ENCODE measurements around the gene NAT10. TPM values are rescaled to one million over a fixed set of nuclear protein-coding genes. Genes with fewer than 3 reads are reported as not detected.

Gene NAT10
- total RNA-seq, 1 donor from 2014 or later: 32.2 TPM

DNA sequence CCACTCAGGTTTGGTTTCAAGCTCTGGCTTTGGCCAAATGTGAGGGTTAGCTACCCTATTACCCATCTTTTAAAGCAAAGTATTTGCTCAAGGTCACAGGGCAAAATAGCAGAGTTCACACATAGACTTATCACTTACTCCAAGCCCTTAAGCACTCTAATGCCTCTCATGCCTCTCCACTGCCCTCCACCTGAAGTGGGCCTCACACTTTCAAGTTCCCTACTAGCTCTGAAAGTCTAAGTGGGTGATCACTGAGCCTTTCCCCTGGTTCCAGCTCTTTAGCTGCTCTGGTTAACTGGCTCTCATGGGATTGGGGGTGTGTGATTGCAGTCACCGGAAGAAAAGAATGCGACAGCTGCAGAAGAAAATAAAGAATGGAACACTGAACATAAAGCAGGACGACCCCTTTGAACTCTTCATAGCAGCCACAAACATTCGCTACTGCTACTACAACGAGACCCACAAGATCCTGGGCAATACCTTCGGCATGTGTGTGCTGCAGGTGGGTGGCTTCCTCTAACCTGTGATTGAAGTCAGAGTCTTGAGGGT is 6.4 kb downstream of the NAT10 start:
- H3K4me3 ChIP-seq (ENCODE audit: insufficient read depth, low read depth, low read length): no peak overlapping the region
- Mint-ChIP-seq H3K9me3 (ENCODE audit: unreplicated experiment) (no peaks in the 10 kb centered on the region), H3K36me3 (ENCODE audit: low read depth, unreplicated experiment) (peaks cover 24% of the 10 kb centered on the region), H3K27me3 (ENCODE audit: low read depth, unreplicated experiment) (no peaks in the 10 kb centered on the region), H3K27ac (ENCODE audit: unreplicated experiment) (no peak overlapping the region), H3K4me3 (ENCODE audit: unreplicated experiment) (no peak overlapping the region), H3K4me1 (ENCODE audit: low read depth, unreplicated experiment) (peaks cover 3% of the 10 kb centered on the region)
- no peak overlapping the region for H3K27ac ChIP-seq (ENCODE audit: low read depth, low read length)
- H3K4me2 ChIP-seq (ENCODE audit: low read length): no peak overlapping the region
- no peak overlapping the region for H3K9ac ChIP-seq (ENCODE audit: low read length)
- peaks cover 59% of the 10 kb centered on the region for H3K36me3 ChIP-seq (ENCODE audit: insufficient read depth, low read length)
- H3K9me3 ChIP-seq (ENCODE audit: insufficient read depth, low read depth, low read length): no peaks in the 10 kb centered on the region
- no peaks in the 10 kb centered on the region for H3K27me3 ChIP-seq (ENCODE audit: insufficient read depth, low read length)
- no peak for TF ChIP-seq EZH2 (IDR thresholded peaks at IDR 0.05; ENCODE audit: insufficient read depth, low read length)
- TF ChIP-seq, protein P1, sequence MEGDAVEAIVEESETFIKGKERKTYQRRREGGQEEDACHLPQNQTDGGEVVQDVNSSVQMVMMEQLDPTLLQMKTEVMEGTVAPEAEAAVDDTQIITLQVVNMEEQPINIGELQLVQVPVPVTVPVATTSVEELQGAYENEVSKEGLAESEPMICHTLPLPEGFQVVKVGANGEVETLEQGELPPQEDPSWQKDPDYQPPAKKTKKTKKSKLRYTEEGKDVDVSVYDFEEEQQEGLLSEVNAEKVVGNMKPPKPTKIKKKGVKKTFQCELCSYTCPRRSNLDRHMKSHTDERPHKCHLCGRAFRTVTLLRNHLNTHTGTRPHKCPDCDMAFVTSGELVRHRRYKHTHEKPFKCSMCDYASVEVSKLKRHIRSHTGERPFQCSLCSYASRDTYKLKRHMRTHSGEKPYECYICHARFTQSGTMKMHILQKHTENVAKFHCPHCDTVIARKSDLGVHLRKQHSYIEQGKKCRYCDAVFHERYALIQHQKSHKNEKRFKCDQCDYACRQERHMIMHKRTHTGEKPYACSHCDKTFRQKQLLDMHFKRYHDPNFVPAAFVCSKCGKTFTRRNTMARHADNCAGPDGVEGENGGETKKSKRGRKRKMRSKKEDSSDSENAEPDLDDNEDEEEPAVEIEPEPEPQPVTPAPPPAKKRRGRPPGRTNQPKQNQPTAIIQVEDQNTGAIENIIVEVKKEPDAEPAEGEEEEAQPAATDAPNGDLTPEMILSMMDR (IDR thresholded peaks at IDR 0.05; ENCODE audit: insufficient read depth, low read depth, low read length): no peak
- peaks cover 5% of the 10 kb centered on the region for H3K4me1 ChIP-seq (ENCODE audit: insufficient read depth, low read length)
- FAIRE-seq (no peak), DNase-seq (ENCODE audit: low read depth) (no peak)
- peaks cover 11% of the 10 kb centered on the region for H4K20me1 ChIP-seq (ENCODE audit: insufficient read depth, low read length)
- H2AFZ ChIP-seq (ENCODE audit: low read depth, low read length): no peak overlapping the region
- H3K79me2 ChIP-seq (ENCODE audit: insufficient read depth, low read length): peaks cover 36% of the 10 kb centered on the region

DNA sequence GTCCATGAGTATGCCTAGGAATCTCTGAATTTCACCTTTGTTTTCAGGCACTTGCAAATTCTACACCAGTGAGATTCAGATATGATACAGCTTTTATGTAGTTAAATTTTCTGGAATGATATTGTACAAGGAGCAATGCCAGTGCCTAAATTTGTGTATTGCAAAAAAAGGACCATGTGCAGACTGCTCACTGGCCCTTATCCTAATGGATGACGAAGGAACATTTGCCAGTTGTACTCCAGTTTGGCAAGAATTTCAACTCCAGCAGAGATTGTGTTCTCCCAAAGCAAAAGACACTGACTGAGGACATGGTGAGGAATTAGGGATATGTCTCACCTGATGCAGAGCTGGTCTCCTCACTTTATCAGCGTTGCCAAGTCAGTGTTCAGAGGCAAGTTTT is 8.6 kb downstream of the NAT10 start:
- H3K4me3 Mint-ChIP-seq (ENCODE audit: unreplicated experiment): no peak overlapping the region
- H3K9me3 Mint-ChIP-seq (ENCODE audit: unreplicated experiment): no peaks in the 10 kb centered on the region
- H3K36me3 ChIP-seq (ENCODE audit: insufficient read depth, low read length): peaks cover 75% of the 10 kb centered on the region
- no peaks in the 10 kb centered on the region for H3K27me3 Mint-ChIP-seq (ENCODE audit: low read depth, unreplicated experiment)
- peak; percentile 41 for FAIRE-seq
- H3K27me3 ChIP-seq (ENCODE audit: insufficient read depth, low read length): no peaks in the 10 kb centered on the region
- DNase-seq (ENCODE audit: low read depth): no peak
- H3K9me3 ChIP-seq (ENCODE audit: insufficient read depth, low read depth, low read length): no peaks in the 10 kb centered on the region
- H3K36me3 Mint-ChIP-seq (ENCODE audit: low read depth, unreplicated experiment): peaks cover 26% of the 10 kb centered on the region
- TF ChIP-seq, protein P1 (IDR thresholded peaks at IDR 0.05; ENCODE audit: insufficient read depth, low read depth, low read length): no peak
- no peak for TF ChIP-seq EZH2 (IDR thresholded peaks at IDR 0.05; ENCODE audit: insufficient read depth, low read length)
- H3K4me2 ChIP-seq (ENCODE audit: low read length): no peak overlapping the region
- peaks cover 17% of the 10 kb centered on the region for H4K20me1 ChIP-seq (ENCODE audit: insufficient read depth, low read length)
- H3K9ac ChIP-seq (ENCODE audit: low read length): no peak overlapping the region
- no peak overlapping the region for H3K27ac ChIP-seq (ENCODE audit: low read depth, low read length)
- no peaks in the 10 kb centered on the region for H3K4me1 ChIP-seq (ENCODE audit: insufficient read depth, low read length)
- no peak overlapping the region for H2AFZ ChIP-seq (ENCODE audit: low read depth, low read length)
- H3K4me1 Mint-ChIP-seq (ENCODE audit: low read depth, unreplicated experiment): peaks cover 3% of the 10 kb centered on the region
- no peak overlapping the region for H3K27ac Mint-ChIP-seq (ENCODE audit: unreplicated experiment)
- no peak overlapping the region for H3K4me3 ChIP-seq (ENCODE audit: insufficient read depth, low read depth, low read length)
- peaks cover 14% of the 10 kb centered on the region for H3K79me2 ChIP-seq (ENCODE audit: insufficient read depth, low read length)

DNA sequence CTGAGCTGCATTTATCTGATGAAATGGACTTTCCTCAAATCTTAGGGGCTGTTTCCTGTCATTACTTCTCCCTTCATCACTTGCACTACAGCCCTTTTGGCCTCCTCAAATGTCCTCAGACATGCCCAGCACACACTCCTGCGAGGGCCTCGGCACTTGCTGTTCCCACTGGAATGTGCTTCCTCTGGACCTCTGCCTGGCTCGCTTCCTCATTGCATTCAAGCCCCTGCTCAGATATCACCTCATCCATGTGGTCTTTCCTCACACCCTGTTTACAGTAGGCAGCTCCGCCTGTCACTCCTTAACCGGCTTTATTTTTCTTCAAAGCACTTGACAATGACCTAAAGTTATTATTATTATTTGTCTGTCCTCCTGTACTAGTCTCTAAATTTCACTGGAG is 9.0 kb downstream of the NAT10 start:
- Mint-ChIP-seq H3K4me3 (ENCODE audit: unreplicated experiment) (no peak overlapping the region), H3K4me1 (ENCODE audit: low read depth, unreplicated experiment) (peaks cover 3% of the 10 kb centered on the region), H3K36me3 (ENCODE audit: low read depth, unreplicated experiment) (peaks cover 28% of the 10 kb centered on the region), H3K9me3 (ENCODE audit: unreplicated experiment) (no peaks in the 10 kb centered on the region), H3K27ac (ENCODE audit: unreplicated experiment) (no peak overlapping the region), H3K27me3 (ENCODE audit: low read depth, unreplicated experiment) (no peaks in the 10 kb centered on the region)
- no peak overlapping the region for H3K9ac ChIP-seq (ENCODE audit: low read length)
- H3K27ac ChIP-seq (ENCODE audit: low read depth, low read length): no peak overlapping the region
- no peak overlapping the region for H3K4me2 ChIP-seq (ENCODE audit: low read length)
- no peak for TF ChIP-seq EZH2 (IDR thresholded peaks at IDR 0.05; ENCODE audit: insufficient read depth, low read length)
- TF ChIP-seq, protein P1 (IDR thresholded peaks at IDR 0.05; ENCODE audit: insufficient read depth, low read depth, low read length): no peak
- peaks cover 10% of the 10 kb centered on the region for H3K79me2 ChIP-seq (ENCODE audit: insufficient read depth, low read length)
- no peak overlapping the region for H2AFZ ChIP-seq (ENCODE audit: low read depth, low read length)
- peaks cover 76% of the 10 kb centered on the region for H3K36me3 ChIP-seq (ENCODE audit: insufficient read depth, low read length)
- no peak overlapping the region for H3K4me3 ChIP-seq (ENCODE audit: insufficient read depth, low read depth, low read length)
- H4K20me1 ChIP-seq (ENCODE audit: insufficient read depth, low read length): peaks cover 13% of the 10 kb centered on the region
- no peaks in the 10 kb centered on the region for H3K4me1 ChIP-seq (ENCODE audit: insufficient read depth, low read length)
- no peak for DNase-seq (ENCODE audit: low read depth)
- H3K27me3 ChIP-seq (ENCODE audit: insufficient read depth, low read length): no peaks in the 10 kb centered on the region
- H3K9me3 ChIP-seq (ENCODE audit: insufficient read depth, low read depth, low read length): no peaks in the 10 kb centered on the region
- FAIRE-seq: no peak
